GM12865 (cell line): ENCODE results near the gene ITGA11.

Experiments used
- DNase-seq: peaks from one replicate; pipeline ENCODE4 v3.0.0; 2010; ENCODE audit warnings: low read depth
- H3K4me3 ChIP-seq: 2 replicates; pipeline ENCODE4 v1.5.1; 2011; ENCODE audit warnings: mild to moderate bottlenecking, low read depth, low read length, control low read depth
- TF ChIP-seq, protein P1 (sequence below): IDR thresholded peaks from 2 replicates; pipeline ENCODE4 v1.5.1; 2011; ENCODE audit warnings: low read length, control low read depth, low read depth, inconsistent platforms; ENCODE audit not compliant: insufficient read depth; ENCODE audit errors: missing control alignments

The ITGA11 gene

DNA sequence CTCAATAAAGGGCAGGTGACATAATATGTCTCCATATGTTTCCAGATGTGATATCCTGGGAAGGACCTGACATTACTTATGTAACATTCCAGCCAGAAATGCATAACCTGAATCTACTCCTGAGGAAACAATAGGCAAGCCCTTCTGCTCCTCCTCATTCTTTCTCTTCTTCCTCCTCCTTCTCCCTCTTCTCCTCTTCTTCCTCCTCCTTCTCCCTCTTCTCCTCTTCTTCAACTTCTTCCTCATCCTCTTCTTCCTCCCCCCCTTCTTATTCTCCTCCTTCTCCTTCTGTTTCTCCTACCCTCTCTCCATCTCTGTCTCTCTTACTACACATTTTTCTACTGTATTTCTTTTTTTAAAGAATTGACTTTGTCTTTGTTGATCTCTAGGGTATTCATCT, 43.5 kb upstream of the ITGA11 start:
- TF ChIP-seq, protein P1, sequence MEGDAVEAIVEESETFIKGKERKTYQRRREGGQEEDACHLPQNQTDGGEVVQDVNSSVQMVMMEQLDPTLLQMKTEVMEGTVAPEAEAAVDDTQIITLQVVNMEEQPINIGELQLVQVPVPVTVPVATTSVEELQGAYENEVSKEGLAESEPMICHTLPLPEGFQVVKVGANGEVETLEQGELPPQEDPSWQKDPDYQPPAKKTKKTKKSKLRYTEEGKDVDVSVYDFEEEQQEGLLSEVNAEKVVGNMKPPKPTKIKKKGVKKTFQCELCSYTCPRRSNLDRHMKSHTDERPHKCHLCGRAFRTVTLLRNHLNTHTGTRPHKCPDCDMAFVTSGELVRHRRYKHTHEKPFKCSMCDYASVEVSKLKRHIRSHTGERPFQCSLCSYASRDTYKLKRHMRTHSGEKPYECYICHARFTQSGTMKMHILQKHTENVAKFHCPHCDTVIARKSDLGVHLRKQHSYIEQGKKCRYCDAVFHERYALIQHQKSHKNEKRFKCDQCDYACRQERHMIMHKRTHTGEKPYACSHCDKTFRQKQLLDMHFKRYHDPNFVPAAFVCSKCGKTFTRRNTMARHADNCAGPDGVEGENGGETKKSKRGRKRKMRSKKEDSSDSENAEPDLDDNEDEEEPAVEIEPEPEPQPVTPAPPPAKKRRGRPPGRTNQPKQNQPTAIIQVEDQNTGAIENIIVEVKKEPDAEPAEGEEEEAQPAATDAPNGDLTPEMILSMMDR = no peak
- H3K4me3 ChIP-seq = no peak overlapping the region
- DNase-seq = no peak

- DNase-seq = no peak
- TF ChIP-seq, protein P1 = no peak
- no peak overlapping the region for H3K4me3 ChIP-seq
Observed at GRCh38 chr15:68471541-68471940, 39.6 kb upstream of the ITGA11 start.

DNA sequence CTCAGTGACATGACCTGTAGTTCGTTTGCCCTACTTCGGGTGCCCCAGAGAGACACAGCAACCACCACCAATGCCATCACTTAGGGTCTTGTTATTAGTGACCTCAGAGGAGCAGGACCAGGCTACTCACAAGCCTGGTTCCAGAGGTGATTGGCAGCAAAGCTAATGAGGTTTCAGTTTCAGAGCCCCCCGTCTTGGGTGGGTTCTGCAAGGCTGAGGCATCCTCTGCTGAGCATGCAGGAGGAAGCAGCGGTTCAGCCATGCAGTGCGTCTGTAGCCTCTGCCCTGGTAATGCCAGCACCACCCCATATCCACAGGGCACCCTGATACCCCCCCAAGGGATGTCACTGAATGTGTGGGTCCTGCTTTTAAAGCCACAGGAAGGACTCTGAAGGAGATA, 39.0 kb upstream of the ITGA11 start:
- no peak overlapping the region for H3K4me3 ChIP-seq
- no peak for DNase-seq
- TF ChIP-seq, protein P1 = no peak

- TF ChIP-seq, protein P1 = no peak
- DNase-seq = no peak
- H3K4me3 ChIP-seq = no peak overlapping the region
Observed at GRCh38 chr15:68470049-68470742, 38.2 kb upstream of the ITGA11 start.

- no peak overlapping the region for H3K4me3 ChIP-seq
- no peak for DNase-seq
- TF ChIP-seq, protein P1 = no peak
Observed at GRCh38 chr15:68469162-68470048, 37.4 kb upstream of the ITGA11 start.

- DNase-seq = no peak
- TF ChIP-seq, protein P1 = no peak
- no peak overlapping the region for H3K4me3 ChIP-seq
Observed at GRCh38 chr15:68466876-68467275, 34.9 kb upstream of the ITGA11 start.
